Measurements from ENCODE around the gene GJC2.

The GJC2 gene

GRCh38 chr1:228117335-228117734 is 32.4 kb upstream of the GJC2 start:
- DNase-seq: no peak

DNA sequence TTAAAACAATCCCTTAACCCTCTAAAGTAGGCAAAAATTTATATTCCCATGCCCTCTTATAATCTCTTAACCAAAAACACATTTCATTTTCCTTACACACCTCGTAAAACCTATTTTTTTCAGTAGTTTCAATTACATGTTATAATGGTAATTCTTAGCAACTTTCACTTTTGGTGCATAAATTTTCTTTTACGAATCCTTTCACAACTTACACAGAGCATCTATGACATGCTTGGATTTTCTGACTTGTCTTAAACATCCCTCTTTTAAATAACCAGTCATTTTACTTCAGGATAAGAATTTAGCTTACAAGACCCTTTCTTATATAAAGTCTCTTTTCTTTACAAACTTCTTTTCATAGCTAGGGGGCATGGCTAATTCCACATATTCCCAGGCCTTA is 31.7 kb upstream of the GJC2 start:
- no peak for DNase-seq

DNA sequence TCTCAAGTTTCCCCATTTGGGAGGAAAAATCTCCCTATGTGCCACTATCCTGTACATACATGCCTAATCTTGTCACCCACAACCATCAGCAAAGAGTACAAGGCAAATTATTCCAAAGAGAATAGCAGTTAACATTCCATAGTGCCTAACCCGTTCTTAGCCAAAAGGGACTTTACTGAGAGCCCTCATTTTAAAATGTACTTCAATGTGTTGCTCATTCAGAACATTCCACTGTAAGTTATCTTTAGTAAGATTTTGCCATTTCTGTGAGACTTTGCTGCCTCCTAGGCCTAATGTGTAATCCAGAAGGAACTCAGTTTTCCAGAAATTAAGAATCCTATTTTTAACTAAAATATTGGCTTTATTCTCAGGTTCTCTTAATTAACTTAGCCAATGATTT is 29.4 kb upstream of the GJC2 start:
- DNase-seq: no peak

- no peak for DNase-seq
Observed at GRCh38 chr1:228120857-228121489, 28.8 kb upstream of the GJC2 start.

GRCh38 chr1:228122921-228123441 is 26.7 kb upstream of the GJC2 start:
- DNase-seq: no peak

DNA sequence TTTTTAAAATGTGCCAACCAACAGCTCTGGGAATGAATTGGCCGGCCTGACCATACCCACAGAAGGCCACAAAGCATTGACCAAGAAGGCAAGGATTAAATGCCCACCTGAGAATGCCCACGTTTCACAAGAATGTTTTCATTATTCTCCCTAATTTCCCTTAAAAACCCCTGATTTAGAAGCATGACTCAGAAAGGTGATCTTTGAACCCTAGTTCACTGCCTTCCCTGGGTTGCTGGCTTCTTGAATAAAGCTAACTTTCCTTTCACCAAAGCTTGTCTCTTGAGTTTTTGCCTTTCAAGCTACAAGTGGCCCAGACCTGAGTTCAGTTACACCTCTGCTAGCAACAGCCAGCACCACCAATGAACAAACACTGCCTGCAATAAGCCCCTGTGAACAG is 26.2 kb upstream of the GJC2 start:
- DNase-seq: no peak

- DNase-seq: no peak
Observed at GRCh38 chr1:228125185-228125584, 24.5 kb upstream of the GJC2 start.

- no peak for DNase-seq
Observed at GRCh38 chr1:228131766-228132165, 18.0 kb upstream of the GJC2 start.

DNA sequence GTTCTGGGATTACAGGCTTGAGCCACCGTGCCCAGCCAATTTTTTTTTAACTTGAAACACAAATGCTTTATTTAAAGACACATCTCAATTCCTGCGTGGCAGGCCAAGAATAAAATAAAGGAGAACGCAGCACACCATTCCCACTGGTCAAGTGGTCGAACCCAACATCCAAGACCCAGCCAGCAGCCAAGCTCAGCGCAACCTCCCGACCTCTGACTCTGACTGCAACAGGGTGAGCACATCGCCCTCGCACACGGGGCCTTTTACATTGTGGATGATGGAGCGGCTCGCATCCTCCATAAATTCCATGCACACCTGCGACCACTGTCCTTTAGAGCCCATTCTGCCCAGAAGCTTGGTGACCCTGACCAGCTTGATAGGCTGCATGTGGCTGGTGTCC is 15.1 kb upstream of the GJC2 start:
- DNase-seq: no peak

- DNase-seq: no peak
Observed at GRCh38 chr1:228136901-228137300, 12.8 kb upstream of the GJC2 start.

GRCh38 chr1:228139406-228139930 is 10.3 kb upstream of the GJC2 start:
- no peak for DNase-seq

- peak; percentile 100 for DNase-seq
Observed at GRCh38 chr1:228139931-228140723, 9.6 kb upstream of the GJC2 start, which contains the start of gene GUK1. GUK1 (plus strand) TSS chr1:228140279; CDS start chr1:228140303, 24 bp downstream.

DNA sequence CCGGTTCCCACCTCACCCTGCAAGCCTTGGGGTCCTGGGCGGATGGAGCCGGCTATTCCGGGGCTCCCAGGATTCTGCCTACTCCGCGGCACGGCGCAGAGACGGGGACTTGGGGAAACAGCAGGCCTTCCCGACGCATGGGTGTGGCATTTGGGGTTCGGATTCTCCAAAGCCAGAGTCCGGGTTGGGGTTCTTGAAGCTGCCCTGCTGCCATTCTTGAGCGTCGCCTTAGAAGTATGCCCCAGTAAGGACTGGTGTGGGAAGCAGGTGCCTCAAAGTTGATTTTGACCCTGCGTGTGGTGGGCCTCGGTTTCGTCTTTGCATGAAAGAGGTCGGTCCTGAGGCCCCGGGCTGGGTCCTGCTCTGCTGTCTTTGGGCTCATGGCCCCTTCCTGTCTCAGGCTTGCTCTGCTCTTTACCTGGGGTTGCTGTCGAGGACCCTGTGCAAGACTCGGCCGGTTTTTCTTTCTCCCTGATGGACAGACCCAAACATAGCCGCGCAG is 9.0 kb upstream of the GJC2 start:
- DNase-seq: no peak

DNA sequence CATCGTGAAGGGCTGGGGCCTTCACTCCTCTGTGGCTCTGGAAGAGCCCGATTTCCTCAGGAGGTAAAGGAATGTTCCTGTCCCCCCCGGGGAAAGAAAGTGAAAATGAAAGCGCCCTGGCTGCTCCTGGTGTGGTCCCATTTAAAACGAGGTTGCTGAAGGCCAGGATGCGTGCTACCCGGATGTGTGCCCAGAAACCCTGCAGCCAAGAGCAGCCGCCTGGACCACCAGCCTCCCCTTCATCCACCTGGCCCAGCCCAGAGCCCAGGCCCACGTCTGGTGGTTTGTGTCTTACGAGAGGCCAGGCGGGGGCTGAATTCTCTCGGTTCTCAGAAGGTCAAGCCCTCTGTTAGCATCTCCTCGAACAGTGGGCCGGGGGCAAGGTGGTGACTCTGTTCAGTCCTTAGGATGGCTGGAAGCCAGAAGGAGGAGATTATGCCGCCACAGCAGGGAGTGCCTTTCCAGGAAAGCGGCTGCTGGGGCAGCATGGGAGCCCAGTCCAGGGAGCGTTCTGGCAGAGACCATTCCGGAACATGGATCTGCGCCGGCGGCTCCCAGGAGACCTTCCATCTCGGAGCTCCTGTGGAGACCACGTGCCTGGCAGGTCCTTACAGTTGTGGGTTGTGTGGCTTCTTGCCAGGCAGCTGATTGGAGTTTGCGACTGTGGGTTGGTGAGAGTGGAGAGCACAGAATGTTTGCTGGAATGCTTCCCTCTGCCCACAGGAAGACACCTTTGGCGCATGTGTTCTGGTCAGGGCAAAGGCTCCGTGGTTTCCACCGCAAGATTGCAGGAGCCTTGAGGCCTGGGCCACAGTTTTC is 8.3 kb upstream of the GJC2 start:
- no peak for DNase-seq

GRCh38 chr1:228142155-228142691 is 7.5 kb upstream of the GJC2 start:
- no peak for DNase-seq

- DNase-seq: no peak
Observed at GRCh38 chr1:228142701-228143136, 7.0 kb upstream of the GJC2 start.

- no peak for DNase-seq
Observed at GRCh38 chr1:228143480-228144192, 6.1 kb upstream of the GJC2 start.

GRCh38 chr1:228144193-228144992 is 5.3 kb upstream of the GJC2 start:
- DNase-seq: no peak

GRCh38 chr1:228144993-228145343 is 4.8 kb upstream of the GJC2 start:
- no peak for DNase-seq

DNA sequence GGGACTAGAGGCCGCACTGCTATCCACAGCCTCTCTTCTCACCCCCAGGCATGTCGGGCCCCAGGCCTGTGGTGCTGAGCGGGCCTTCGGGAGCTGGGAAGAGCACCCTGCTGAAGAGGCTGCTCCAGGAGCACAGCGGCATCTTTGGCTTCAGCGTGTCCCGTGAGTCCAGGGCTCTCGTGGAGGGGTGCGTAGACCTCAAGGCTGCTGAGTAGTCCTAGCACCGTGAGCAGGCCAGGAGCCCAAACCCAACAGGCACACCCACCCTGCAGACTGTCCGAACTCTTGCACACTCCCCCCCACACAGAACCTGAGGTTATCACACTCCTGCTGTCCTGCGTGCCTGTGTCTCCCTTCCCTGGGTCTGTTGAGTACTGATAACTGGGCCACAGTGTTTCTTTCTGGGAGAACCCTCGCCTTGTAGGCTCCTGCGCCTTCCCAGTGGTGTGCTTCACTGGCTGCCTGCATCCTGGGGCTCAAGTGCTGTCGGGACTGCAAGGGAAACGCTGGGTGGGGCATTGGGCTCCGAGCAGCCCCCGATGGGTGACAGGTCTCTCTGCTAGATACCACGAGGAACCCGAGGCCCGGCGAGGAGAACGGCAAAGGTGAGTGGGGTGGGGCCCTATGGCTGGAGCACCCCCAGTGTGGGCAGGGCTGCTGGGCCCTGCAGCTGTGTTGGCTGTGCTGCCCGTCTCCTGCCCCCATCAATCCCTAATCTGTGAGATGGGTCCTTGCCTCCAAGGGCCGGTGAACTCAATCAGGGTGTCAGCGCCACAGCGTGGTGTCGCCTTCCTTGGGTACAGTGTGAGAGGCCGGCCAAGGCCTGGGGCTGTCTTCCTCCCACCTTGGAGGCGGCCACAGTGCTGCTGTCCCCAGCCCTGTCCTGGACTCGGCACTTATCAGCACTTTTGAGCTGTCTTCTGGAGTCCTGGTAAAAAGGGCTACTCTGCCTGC is 4.0 kb upstream of the GJC2 start:
- DNase-seq: no peak
